Stimulated activated CD8-positive, alpha-beta memory T cell treated with anti-CD3 and anti-CD28 coated beads, Interleukin-7, amount 100 ng/mL, for 4 hours (primary cell): Measurements from ENCODE around the gene SPOCD1.

ENCODE experiments used
- DNase-seq, 2 donors: peaks; one replicate each; pipeline ENCODE4 v3.0.0-alpha.2; 2020; ENCODE audit warnings: low read depth in 2 of 2

Gene SPOCD1

GRCh38 chr1:31787786-31788137 is 28.1 kb downstream of the SPOCD1 start:
- DNase-seq: no peak

- no peak for DNase-seq
These were observed 28.6 kb downstream of the SPOCD1 start for GRCh38 chr1:31787261-31787660.

GRCh38 chr1:31786366-31787060 is 29.3 kb downstream of the SPOCD1 start:
- DNase-seq: no peak

GRCh38 chr1:31785947-31786290 is 29.9 kb downstream of the SPOCD1 start:
- DNase-seq: no peak

- DNase-seq: no peak
These were observed 30.5 kb downstream of the SPOCD1 start for GRCh38 chr1:31785020-31785946.

- DNase-seq: no peak
These were observed 31.3 kb downstream of the SPOCD1 start for GRCh38 chr1:31784356-31785019.

DNA sequence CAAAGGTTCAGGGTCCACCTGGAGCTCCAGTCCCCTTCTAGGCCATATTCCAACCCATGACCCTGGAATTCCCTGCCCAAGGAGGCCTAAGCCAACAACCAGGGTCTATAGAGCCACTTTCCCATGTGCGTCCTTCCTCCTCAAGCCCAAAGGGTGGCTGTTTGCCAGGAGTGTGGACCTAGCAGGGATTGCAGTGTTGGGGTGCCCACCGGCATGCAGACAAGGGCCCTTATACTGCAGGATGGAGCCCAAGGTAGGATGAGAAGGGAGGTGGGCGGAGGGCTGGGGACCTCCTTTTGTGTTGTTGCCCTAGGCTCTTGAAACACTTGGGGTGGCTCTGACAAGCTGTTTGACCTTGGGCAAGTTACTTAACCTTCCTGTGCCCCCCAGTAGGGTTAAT is 32.0 kb downstream of the SPOCD1 start:
- DNase-seq: no peak

- no peak for DNase-seq
These were observed 33.1 kb downstream of the SPOCD1 start for GRCh38 chr1:31782421-31783410.

GRCh38 chr1:31781756-31782371 is 34.0 kb downstream of the SPOCD1 start:
- no peak for DNase-seq

DNA sequence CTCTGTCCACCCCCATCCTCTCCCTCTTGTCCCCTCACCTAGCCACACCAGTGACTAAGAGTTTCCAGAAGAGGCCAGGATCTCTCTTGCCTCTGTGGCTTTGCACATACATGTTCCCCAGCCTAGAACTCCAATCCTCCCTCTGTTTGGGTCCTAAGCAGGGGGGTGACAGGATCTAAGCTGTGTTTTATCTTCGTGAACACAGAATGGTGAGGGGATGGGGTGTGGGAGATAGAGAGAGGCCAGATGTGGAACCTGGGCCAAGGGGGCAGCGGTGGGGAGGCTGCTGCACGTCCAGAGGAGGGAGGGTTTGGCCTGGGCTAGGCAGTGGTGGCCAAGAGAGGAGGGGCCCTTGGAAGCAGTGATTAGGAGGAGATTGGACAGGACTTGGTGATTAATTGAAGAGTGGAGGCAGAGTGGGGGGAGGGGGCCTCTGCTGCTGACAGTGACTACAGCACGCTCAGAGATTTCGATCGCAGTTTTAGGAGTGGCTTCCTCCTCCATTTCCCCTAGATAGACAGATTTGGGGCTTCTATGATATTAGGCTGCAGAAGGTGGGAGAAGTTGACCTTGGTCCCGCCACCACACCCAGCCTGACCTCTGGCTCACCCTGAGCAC is 34.6 kb downstream of the SPOCD1 start:
- DNase-seq: no peak

DNA sequence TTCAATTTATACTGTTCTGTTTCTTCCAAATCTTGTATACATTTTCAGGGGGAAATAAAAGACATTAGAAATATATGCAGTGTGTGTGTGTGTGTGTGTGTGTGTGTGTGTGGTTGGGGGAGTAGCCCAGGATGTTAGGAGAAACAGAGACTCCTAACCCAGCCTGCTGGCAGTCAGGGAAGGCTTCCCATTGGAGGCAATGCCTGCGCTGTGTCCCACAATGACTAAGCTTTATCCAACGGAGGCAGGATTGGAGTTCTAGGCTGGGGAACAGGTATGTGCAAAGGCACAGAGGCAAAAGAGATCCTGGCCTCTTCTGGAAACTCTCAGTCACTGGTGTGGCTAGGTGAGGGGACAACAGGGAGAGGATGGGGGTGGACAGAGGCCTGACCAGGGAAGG is 35.2 kb downstream of the SPOCD1 start:
- no peak for DNase-seq

- DNase-seq: no peak
These were observed 36.1 kb downstream of the SPOCD1 start for GRCh38 chr1:31779687-31780086.

- DNase-seq: no peak
These were observed 36.9 kb downstream of the SPOCD1 start for GRCh38 chr1:31778763-31779488.

- DNase-seq: no peak
These were observed 39.3 kb downstream of the SPOCD1 start for GRCh38 chr1:31776516-31776915.

GRCh38 chr1:31776032-31776431 is 39.8 kb downstream of the SPOCD1 start:
- no peak for DNase-seq

GRCh38 chr1:31775210-31775999 is 40.4 kb downstream of the SPOCD1 start:
- no peak for DNase-seq

GRCh38 chr1:31774495-31774894 is 41.3 kb downstream of the SPOCD1 start:
- DNase-seq: no peak

DNA sequence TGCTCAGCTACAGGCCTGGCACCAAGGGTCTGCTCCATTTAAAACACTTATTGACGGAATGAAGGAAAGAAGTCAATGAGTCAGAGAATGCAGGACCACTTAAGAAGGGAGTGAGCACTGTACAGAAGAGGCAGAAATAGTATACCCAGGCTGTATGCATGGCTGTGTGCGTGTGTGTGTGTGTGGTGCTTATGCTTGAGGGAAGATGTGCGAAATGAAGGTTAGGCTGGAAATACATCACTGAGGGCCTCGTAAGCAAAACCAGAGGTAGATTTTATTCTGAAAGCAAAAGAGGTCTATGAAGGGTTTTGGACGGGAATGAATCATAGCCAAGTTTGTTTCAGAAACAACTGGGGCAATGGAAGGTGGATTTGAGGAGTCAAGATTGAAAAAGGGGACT is 42.0 kb downstream of the SPOCD1 start:
- DNase-seq: no peak

GRCh38 chr1:31772669-31773248 is 43.1 kb downstream of the SPOCD1 start:
- DNase-seq: no peak
